ENCODE measurements around the gene OMA1.
"Not testable (repeated sequence)": the region's sequence is repeated elsewhere in the genome, so short reads cannot be mapped to it uniquely, and the experiment has no call there.

The OMA1 gene

DNA sequence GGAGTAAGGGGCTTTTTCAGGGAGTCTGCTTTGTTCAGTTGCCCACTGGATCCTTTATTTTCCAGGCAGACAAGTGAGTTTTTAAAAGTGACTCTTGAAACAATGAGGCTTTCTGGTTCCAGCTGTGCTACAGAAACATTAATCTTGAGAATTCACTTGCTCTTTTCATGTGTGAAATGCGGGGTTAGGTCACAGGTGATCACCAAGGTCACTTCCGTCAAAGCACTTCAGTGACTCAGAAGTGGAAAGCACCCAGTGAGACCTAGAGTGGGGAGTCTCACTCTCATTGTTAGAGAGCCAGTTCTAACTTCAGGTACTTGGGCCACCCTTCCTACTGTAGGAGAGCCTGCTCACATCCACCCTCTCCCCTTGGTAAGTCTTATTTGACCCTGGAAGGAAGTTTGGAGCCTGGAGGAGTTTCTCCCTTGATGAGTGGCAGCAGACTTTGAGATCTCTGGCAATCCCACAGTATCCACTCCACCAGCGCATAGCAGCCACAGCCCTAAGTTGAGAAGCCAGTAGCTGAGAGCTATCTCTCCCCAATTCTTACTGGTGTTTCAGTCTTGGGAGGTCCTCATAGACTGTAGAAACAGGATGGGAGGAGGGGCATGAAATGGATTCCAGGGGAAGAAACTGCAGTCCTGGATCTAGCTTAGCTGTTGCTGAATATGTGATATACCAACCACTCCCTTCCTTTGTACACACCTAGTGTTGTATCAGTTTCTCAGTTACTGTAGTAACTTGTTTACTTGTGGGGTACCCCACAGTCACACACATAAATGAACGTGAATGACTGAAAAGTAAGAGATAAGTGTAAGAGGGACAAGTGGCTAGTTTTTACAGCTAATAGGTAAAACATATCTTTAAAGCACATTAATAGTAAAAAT is 27.4 kb upstream of the OMA1 start:
- peak; percentile 15 for DNase-seq

DNA sequence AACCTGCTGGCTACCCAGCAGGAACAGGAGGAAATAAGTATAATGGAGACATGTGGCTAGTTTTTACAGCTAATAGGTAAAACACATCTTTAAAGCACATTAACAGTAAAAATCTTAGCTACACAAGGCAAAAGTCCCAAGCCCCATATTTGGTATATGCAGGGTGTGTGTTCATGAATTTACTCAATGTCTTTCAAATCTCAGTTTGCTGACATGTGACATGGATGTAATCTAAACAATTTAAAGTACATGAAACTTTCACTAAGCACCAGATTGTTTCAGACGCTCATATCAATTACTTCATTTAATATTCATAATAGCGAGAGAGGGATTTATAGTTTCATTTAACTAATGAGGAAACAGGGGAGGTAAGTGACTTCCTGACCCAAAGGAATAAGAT is 26.6 kb upstream of the OMA1 start:
- DNase-seq, result no peak

DNA sequence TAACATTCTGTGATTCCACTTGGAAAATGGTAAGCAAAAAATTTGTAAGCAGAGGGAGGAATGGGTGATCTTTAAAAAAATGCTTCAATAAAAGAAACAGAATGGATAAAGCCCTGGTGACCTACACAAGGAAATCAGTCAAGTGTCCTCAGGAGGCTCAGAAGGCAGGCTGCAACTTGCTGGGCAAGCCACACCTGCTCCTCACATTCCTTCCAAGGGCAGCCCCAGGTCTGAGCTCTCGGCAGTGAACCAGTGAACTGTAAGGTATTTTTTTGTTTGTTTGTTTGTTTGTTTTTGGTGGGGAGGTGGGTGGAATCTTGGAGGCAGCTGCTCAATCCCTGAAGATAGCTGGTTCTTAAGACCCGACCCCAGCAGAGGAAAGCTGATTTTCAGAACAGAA is 26.2 kb upstream of the OMA1 start:
- DNase-seq, result no peak

- no peak for DNase-seq
Observed at GRCh38 chr1:58571616-58572015, 25.1 kb upstream of the OMA1 start.

- DNase-seq, result no peak
Observed at GRCh38 chr1:58570817-58571216, 24.3 kb upstream of the OMA1 start.

DNA sequence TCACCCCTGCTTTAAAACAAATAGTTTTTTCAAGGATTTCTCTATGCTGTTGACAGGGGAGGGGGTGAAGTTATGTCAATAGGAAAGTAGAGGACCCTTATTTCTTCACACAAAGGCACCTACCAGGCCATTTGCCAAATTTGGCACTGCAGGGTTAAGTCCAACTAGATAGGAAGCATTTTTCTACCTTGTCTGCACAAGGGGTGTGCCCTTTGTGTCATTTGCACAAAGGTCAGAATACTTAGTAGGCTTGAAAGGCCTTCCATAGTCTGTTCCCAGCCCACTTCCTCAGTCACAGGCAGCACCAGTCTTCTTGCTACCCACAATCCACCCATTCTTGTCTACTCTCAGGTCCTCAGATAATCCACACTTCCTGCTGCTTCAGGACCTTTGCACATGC is 23.6 kb upstream of the OMA1 start:
- no peak for DNase-seq

GRCh38 chr1:58568911-58569310 is 22.4 kb upstream of the OMA1 start:
- DNase-seq, result no peak

- DNase-seq, result no peak
Observed at GRCh38 chr1:58568271-58568860, 21.8 kb upstream of the OMA1 start.

GRCh38 chr1:58566339-58566738 is 19.8 kb upstream of the OMA1 start:
- DNase-seq, result no peak

- DNase-seq, result not testable (repeated sequence)
Observed at GRCh38 chr1:58563715-58564114, 17.2 kb upstream of the OMA1 start.

DNA sequence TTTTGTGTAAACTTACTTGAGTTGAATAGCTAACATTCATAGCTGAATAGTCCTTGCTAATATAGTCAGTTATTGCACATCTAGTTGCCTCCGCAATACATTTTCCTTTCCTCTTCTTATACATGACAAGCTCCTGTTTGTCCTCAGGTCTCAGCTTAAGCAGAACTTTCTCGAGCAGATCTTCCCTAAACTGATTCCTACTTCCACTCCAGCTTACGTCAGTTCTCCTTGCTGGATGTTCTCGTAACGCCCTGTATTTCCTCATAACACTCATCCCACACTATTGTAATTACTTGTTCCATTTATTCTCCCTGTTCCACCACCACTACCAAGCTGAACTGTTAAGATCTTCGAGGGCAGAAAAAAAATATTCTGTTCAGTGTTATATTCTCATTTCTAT is 15.1 kb upstream of the OMA1 start:
- no peak for DNase-seq

- DNase-seq, result no peak
Observed at GRCh38 chr1:58555393-58555792, 8.9 kb upstream of the OMA1 start.

GRCh38 chr1:58551186-58552140 is 4.9 kb upstream of the OMA1 start:
- DNase-seq, result no peak

DNA sequence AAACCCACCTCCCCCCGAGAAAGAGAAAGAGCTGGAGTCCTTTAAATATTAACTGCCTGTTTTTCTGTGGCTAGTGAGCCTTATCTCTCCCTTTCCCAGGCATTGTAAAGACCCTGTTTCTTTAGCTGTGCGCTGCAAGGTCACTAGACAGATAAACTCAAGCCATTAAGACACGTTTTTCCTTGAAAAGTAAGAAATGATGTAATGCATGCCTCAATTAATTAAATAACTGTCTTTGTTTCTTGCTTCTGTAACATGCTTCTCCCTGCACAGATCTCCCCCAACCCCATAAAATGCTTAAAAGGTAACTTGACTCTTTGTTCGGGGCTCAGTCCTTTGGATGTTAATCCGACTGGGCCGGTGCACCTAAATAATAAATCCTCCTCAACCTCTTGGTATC is 2.8 kb upstream of the OMA1 start:
- DNase-seq, result not testable (repeated sequence)

DNA sequence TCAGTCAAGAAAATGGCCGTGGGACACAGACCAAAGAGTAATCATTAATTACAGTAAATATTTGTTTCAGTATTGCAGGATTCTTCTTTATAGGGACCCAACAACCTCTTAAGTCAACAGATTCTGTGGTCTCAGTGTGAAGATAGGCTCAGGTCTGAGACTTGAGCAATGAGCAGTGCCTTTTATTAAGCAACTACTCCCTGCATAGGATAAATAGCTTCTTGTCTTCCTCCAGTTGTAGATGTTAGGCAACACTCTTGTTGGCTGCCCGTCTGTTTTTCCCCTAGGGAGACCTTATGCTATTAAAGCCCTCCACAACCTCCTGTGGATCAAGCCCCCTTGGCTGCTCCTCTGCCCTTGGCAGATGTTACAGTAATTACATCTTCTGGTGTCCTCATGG is 1.8 kb upstream of the OMA1 start:
- no peak for DNase-seq

DNA sequence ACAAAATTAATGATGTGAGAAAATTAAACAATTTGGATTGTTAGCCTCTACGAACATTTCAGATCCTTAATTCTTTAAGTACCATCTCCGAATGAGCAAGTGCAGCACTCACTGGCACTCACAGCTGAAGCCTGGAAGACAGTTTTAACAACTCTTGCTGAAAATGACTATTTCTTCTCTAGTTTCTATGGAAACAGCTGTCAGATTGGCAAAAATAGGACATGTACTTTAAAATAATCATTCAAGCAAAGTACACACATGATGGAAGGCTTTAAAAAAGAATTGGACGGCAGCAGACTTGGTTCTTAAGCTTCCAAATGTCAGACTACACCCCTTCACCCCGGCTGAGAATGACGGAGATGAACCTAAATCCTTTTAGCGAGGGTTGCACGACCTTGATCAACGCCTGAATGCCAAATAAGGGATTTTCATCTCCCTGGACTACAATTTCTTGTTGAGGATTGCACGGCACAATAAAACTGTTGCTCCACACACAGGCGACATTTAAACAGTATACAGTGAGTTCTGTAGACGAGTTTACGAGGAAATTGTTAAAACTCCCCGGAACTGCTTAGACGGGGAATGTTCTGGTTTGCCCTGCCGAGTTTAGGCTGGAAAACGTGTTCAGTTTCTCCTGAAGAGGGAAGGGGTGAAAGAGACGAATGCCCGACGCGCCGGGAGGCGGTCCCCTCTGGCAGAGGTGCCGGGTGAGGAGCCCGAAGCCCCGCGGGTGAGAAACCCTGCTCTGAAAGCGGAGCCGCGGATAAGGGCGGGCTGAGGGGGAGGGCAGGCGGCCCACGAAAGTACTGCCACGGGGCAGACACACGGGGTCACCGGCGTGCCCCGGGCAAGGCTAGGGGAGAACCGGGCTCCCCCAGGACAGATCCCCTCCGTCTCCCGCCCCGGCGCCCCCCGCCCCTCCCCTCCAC is 671 bp downstream of the OMA1 start:
- DNase-seq, result peak; percentile 71

DNA sequence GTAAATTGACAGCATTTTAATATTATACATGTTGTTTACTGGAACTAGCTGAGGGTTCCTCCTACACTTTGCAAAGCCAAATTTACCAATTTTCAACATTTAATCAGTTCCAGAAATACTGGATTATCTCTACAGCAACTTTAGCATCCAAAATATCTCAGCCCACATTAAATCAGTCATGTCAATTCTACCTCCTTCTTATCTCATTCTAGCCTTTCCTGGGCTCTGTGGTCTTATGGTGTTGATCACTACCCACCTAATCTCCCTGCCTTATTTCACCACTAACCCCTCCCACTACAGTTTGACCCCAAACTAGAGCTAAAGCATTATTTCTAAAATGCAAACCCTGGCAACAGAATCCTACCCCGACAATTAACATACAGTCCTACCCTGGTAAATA is 3.3 kb downstream of the OMA1 start:
- DNase-seq, result no peak

DNA sequence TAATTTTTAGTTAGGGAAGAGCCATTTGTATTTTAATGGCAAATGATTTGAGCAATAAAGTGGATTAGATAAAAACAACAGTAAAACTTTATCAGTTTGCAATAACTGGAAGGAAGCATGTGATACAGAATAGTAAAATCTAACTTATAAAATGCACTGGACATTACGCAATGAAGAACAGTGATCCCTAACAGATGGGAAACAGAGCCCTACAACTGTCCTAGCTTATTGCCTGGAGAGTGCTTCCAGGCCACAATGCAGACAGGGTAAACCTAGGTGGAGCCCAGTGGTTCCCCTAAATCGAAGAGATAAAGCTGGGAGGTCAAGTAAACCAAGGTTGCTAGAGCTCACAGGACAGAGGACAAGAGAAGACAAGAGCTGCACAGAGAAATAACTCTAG is 7.0 kb downstream of the OMA1 start:
- DNase-seq, result no peak

DNA sequence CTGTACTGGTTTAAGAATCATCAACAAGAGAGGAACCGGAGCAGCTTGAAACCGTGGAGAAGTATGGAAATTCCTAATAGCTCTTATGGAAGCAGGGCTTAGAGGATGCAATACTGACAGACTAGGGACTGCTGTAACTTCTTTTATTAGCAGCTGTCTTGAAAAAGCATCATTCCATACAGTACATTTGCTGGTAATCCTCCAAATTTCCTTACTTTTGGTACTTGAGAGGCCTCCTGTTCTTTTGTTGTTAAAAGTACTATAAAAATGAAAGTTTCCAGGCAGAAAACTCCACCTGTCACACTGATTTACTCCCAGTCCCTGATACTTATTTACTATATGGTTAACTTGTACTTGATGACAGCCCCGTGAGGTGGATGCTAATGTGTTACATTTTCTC is 7.7 kb downstream of the OMA1 start:
- no peak for DNase-seq

DNA sequence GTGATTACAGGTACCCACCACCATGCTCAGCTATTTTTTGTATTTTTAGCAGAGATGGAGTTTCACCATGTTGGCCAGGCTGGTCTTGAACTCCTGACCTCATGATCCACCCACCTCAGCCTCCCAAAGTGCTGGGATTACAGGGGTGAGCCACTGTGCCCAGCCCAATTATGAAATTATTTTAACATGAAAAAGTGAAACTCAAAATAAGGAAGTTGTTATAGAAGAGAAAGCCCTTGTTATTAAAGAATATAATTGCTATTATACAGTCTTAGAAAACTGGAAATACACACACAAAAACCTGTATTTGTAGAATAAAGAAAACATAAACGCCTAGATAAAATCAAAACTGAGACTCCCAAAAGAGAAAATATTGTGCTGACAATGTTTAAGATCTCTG is 14.7 kb downstream of the OMA1 start:
- DNase-seq, result not testable (repeated sequence)

GRCh38 chr1:58529284-58529683 is 17.2 kb downstream of the OMA1 start:
- DNase-seq, result no peak

DNA sequence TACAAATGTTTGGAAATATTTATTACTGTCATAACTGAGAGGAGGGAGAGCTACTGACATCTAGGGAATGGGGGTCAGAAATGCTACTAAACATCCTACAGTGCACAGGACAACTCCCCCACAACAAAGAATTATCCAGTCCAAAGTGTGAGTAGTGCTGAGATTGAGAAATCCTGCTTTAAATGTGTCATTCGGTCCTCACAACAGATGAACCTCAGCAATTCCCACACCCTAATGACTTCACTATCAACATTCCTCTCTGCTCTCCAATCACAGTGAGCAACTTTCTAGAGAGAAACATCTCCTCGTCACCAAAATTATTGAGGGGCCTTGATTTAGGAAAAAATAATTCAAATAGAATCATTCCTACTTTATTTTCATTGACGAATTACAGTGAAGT is 18.0 kb downstream of the OMA1 start:
- no peak for DNase-seq

Data from activated CD8-positive, alpha-beta memory T cell treated with anti-CD3 and anti-CD28 coated beads, Interleukin-2, amount 50 U/mL, for 4 hours (primary cell).